Measurements from ENCODE around the gene MAML3.

The MAML3 gene

DNA sequence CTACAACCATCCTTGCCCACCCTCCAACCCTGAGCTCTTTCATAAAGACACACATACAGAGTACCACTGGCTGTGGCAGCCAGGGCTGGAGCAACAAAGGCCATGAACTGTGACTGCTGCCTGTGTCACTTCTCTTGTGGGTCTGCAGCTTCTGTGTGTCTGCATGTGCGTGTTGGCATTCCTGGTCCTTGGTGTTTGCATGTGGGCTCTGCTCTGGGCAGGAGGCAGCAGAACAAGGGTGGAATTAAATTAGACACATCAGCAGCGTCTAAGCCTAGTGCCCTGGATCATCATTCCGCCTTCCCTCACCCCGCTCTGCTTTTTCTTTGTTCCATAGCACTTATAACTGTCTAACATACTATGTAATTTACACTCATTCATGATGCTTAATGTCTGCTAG lies 330.6 kb downstream of the MAML3 start:
- Mint-ChIP-seq H3K9me3 (no peaks in the 10 kb centered on the region), H3K4me1 (no peaks in the 10 kb centered on the region), H3K4me3 (no peak overlapping the region), H3K27ac (no peak overlapping the region), H3K27me3 (no peaks in the 10 kb centered on the region), H3K36me3 (ENCODE audit: low read depth) (no peaks in the 10 kb centered on the region)
- DNase-seq, result no peak
- ATAC-seq, result no peak

DNA sequence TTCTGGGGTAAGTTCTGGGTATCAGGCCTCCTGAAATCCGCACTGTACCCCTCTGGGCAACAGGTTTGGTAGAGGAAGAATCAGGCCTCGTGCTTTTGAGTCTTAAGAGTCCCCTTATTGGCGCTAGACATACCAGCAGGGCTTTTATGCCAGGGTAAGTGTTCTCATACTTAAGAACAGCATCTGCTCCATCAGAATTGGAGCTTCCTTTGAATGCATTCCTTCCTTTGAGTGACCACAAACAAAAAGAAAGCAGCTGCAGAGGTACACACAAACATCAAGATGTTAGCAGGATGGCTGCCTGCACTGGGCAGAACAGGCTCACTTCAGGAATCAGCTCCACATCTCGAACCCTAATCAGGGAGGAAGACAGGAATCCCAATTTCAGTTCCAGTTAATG lies 331.6 kb downstream of the MAML3 start:
- no peak for ATAC-seq
- no peak overlapping the region for H3K4me3 Mint-ChIP-seq
- H3K27ac Mint-ChIP-seq, result no peak overlapping the region
- H3K4me1 Mint-ChIP-seq, result no peaks in the 10 kb centered on the region
- DNase-seq, result no peak
- no peaks in the 10 kb centered on the region for H3K9me3 Mint-ChIP-seq
- H3K36me3 Mint-ChIP-seq (ENCODE audit: low read depth), result no peaks in the 10 kb centered on the region
- no peaks in the 10 kb centered on the region for H3K27me3 Mint-ChIP-seq

DNA sequence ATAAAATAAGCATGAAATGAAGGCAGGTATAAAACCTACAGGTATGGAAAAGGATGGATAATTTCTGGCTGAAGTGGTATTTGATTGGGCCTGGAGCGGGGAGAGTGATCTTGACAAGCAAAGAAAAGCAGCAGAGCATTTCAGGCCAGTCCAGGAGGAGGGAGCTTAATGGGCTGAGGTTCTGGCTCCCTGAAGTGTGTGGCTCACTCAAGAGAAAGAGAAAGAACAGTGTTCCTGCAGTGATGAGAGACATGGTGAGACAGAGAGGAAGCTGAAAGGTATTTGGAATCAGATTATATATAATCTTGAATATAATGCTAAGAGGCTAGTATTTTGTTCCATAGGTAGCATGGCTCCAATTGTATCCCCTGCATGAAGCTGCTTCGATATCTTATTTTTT lies 334.9 kb downstream of the MAML3 start:
- H3K27ac Mint-ChIP-seq, result no peak overlapping the region
- no peaks in the 10 kb centered on the region for H3K36me3 Mint-ChIP-seq (ENCODE audit: low read depth)
- ATAC-seq, result no peak
- peaks cover 9% of the 10 kb centered on the region for H3K4me1 Mint-ChIP-seq
- no peak overlapping the region for H3K4me3 Mint-ChIP-seq
- DNase-seq, result no peak
- H3K27me3 Mint-ChIP-seq, result no peaks in the 10 kb centered on the region
- H3K9me3 Mint-ChIP-seq, result no peaks in the 10 kb centered on the region

DNA sequence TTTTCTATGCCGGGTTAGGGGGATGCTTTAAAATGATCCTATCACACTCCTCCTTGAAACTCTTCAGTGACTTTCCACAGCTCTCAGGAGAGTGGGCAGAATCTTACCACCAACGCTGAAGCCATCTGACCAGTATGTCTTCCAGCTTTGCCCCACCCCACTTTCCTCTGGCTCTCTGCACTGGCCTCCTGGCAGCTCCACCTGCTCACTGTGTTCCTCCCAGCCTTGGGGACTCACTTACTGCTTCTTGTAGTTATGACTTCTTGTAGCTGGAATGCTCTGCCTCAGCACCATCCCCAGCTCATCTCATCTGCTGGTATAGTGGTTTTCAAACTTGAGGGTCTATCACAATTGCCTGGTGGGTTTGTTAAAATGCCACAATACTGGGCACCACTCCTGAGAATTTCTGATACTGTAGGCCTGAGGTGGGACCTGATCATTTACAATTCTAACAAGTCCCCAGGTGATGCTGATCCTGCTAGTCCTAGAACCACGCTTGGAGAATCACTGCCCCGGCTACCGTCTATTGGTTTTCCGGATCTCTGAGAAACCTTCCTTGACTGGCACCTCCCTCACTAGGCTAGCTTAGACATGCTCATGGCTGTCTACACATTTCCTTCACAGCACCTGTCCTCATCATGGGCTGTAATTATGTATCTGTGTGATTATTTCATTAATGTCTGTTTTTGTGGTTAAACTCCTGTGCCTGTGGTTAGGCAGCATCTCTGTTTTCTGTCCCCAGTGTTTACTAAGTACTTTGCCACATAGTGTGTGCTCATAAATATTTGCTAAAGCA lies 336.1 kb downstream of the MAML3 start:
- no peak overlapping the region for H3K27ac Mint-ChIP-seq
- ATAC-seq, result no peak

DNA sequence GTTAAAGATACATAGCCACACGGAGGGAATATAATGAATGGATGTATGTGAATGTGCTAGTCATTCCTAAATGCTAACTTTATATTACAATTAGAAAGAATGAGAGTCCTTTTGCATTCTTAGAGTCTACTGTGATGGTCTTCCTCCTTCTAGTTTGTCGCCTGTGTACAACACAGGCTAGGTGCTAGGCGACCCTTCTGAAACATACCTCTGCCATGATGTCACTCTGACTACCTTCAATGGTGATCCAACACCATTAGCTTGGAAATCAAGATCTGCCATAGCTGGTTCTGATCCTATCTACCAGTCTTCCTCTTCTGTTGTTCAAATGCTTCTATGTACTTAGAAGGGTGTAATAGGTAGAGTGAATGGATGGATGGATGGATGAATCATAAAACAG lies 337.1 kb downstream of the MAML3 start:
- Mint-ChIP-seq H3K27ac (no peak overlapping the region), H3K27me3 (no peaks in the 10 kb centered on the region)

More for the DNA sequence above, 336.1 kb downstream of the MAML3 start:
- no peaks in the 10 kb centered on the region for H3K9me3 Mint-ChIP-seq
- H3K4me3 Mint-ChIP-seq, result no peak overlapping the region
- H3K4me1 Mint-ChIP-seq, result peaks cover 9% of the 10 kb centered on the region
- H3K27me3 Mint-ChIP-seq, result no peaks in the 10 kb centered on the region
- DNase-seq, result no peak
- no peaks in the 10 kb centered on the region for H3K36me3 Mint-ChIP-seq (ENCODE audit: low read depth)

DNA sequence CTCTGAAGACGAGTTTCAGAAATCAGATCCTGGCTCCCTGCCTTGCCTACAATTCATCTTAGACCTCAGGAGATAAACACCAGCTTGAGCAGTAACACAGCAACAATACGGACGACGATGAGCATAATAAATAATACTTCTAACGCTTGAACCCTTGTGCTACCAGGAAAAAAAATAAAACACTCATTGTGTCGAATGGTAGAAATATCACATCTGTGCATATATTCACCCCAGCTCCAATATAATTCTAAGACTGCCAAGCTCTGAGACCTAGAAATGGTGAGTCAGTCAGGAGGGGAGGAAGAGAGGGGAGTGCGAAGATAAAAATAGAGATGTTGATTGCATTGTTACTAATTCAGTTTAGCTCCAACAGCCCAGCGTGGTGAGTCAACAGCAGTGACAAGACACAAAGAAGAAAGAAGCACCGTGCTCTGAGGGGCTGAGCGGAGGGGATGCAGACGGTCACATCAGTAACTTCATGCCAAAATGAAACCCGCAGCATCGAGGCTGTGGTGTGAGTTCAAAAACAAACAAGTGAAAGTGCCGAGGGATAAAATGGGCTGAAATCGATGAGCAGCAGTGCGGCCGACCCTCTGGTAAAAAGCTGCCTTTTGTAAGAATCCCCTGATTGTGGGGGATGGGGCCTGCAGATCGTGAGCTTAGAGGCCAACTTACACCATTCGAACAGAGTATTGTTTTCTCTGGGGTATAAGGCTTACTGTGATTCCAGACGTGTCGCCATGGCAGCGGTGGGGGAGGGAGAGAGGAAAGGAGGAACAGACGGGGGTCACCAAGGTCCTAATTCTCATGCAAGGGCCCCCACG lies 338.0 kb downstream of the MAML3 start:
- ATAC-seq, result peak; percentile 73
- no peaks in the 10 kb centered on the region for H3K36me3 Mint-ChIP-seq (ENCODE audit: low read depth)

More for the DNA sequence above, 337.1 kb downstream of the MAML3 start:
- H3K4me1 Mint-ChIP-seq, result peaks cover 9% of the 10 kb centered on the region
- no peaks in the 10 kb centered on the region for H3K36me3 Mint-ChIP-seq (ENCODE audit: low read depth)
- H3K4me3 Mint-ChIP-seq, result no peak overlapping the region
- no peak for DNase-seq
- H3K9me3 Mint-ChIP-seq, result no peaks in the 10 kb centered on the region
- ATAC-seq, result no peak

DNA sequence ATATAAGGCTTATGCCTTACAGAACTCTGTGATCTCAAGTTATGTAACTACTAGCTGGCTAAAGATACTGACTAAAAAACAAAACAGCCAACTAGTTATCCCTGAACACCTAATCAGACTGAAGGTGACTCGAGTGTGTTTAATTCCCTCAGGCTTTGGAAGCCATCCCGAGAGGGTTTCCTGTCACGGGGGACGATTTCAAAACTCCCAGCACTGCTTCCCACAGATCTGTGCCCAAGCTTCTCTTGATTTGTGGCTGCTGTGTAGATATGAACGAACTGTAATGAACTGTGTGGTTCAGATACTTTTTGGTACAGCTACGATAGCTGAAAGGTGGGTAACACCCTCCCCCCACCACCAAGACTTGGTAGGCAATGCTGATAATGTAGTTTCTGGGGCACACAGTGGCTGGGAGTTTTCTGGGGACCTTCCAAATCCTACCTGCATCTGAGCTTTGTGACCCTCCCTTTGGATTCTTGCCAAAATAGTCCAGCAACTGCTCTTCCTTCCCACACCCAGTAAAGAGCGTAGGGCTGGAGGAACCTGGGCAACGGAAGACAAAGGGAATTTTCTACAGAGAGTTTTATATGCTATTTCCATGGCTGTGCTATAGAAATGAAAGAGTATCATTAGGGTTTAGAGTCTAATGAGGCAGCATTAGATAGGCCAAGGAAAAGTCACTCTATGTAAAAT lies 339.5 kb downstream of the MAML3 start:
- ATAC-seq (no peak), DNase-seq (no peak)
- H3K4me3 Mint-ChIP-seq, result no peak overlapping the region
- no peaks in the 10 kb centered on the region for H3K36me3 Mint-ChIP-seq (ENCODE audit: low read depth)
- no peaks in the 10 kb centered on the region for H3K27me3 Mint-ChIP-seq
- peaks cover 3% of the 10 kb centered on the region for H3K9me3 Mint-ChIP-seq
- H3K4me1 Mint-ChIP-seq, result peaks cover 9% of the 10 kb centered on the region
- H3K27ac Mint-ChIP-seq, result no peak overlapping the region

More for the DNA sequence above, 338.0 kb downstream of the MAML3 start:
- Mint-ChIP-seq H3K9me3 (peaks cover under 1% of the 10 kb centered on the region), H3K27me3 (no peaks in the 10 kb centered on the region), H3K27ac (peak overlapping the region; percentile 40), H3K4me3 (peak overlapping the region; percentile 68), H3K4me1 (peaks cover 9% of the 10 kb centered on the region)
- no peak for DNase-seq

DNA sequence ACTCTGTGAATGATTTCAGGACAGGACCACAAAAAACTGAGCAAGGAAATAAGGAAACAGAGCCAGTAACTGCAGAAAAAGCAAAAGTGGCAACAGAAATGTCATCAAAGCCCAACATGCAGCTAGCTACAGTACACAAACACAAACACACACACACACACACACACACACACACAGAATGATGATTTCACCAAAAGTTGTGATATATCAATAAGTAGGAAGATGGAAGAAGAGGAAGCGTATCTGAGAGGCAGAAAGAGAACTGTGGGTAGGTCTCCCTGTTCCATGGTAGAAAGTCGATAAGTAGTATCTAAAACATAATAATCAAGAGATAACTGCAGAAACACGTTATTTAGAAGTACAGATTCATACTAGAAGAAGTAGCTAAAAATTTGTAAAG lies 340.1 kb downstream of the MAML3 start:
- DNase-seq, result no peak
- no peak overlapping the region for H3K27ac Mint-ChIP-seq
- H3K4me3 Mint-ChIP-seq, result no peak overlapping the region
- H3K4me1 Mint-ChIP-seq, result peaks cover 9% of the 10 kb centered on the region
- H3K9me3 Mint-ChIP-seq, result peaks cover 3% of the 10 kb centered on the region
- ATAC-seq, result no peak
- peaks cover 1% of the 10 kb centered on the region for H3K27me3 Mint-ChIP-seq
- H3K36me3 Mint-ChIP-seq (ENCODE audit: low read depth), result no peaks in the 10 kb centered on the region

DNA sequence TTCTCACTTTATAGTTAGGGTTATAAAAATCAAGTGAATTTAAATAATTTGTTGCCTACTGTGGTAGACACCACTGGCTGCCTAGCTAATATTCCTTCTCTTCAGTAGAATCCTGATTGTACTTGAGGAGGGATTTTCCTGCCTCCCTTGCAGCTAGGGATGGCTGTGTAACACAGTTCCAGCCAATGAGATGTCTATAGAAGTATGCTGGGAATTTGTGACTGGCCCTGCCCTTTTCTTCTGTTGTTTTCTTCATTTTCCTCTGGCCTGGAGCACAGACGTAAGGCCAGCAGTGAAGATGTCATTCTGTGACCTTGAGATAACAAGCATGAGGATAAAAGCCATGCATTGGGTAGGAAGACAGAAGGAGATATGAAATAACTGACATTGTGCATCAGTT lies 343.3 kb downstream of the MAML3 start:
- Mint-ChIP-seq H3K27ac (no peak overlapping the region), H3K36me3 (ENCODE audit: low read depth) (no peaks in the 10 kb centered on the region), H3K4me1 (peaks cover 3% of the 10 kb centered on the region), H3K9me3 (peaks cover 3% of the 10 kb centered on the region), H3K27me3 (peaks cover 4% of the 10 kb centered on the region), H3K4me3 (no peak overlapping the region)
- DNase-seq (no peak), ATAC-seq (no peak)

DNA sequence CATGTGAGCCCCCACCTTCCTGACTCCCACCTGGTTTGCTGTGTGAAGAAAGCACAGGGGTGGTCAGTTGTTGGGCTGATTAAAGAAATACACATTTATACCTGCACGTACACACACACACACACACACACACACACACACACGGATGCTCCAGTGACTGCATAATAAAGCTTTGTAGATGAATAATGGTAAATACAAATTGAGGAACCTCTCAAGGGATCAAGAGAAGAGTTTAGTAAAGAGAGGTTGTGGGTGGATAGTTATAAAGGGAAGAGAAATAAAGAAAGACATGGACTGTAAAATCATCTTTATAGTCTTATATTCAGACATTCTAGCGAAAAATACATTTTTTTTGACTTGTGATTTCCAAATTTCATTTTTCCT lies 344.2 kb downstream of the MAML3 start:
- ATAC-seq, result no peak
- Mint-ChIP-seq H3K9me3 (peaks cover 3% of the 10 kb centered on the region), H3K4me1 (no peaks in the 10 kb centered on the region), H3K27ac (no peak overlapping the region), H3K27me3 (peaks cover 4% of the 10 kb centered on the region), H3K36me3 (ENCODE audit: low read depth) (no peaks in the 10 kb centered on the region), H3K4me3 (no peak overlapping the region)
- DNase-seq, result no peak

DNA sequence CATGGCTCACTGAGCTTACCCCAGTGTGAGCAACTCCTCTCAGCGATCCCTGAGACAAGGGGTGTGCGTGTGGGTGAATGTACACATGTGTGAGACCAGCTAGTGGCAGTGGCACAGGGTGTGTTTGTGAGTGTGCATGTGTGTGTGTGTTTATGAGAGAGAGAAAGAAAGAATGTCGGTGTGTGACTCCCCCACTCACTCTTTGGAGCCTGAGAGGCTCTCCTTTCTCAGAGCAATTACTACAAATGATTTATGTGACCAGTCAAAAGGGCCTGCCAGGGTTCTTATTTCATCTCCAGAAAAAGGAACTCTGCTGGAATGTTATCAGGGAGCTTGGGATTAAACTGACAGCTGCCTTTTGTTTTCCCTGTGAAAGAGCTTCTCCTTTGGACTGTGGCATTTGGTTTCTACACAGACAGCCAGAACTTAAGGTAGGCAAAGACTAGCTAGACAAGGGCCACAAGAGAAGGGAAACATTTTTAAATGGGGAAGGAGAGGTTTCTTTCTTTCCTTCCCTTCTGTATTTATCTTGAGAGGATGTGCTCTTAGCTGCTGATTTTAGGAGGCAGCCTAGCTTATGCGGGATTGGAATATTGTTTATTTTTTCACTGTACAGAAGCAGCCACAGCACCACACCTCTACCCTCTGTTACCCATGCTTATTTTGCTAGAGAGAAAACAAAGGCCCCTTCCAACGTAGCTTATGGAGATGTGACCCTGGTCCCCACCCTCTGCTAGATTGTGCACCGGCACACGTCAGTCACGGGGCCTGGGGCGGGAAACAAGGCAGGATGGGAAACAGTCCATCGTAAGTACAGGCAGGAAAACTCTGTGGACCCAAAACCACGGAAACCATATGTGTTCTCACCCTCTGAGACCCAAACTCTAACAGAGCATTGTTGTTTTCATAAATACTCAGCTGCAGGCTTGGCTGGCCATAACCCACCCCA lies 344.9 kb downstream of the MAML3 start:
- no peak overlapping the region for H3K4me3 Mint-ChIP-seq
- peaks cover 3% of the 10 kb centered on the region for H3K9me3 Mint-ChIP-seq
- no peak for ATAC-seq
- peaks cover 4% of the 10 kb centered on the region for H3K27me3 Mint-ChIP-seq
- H3K4me1 Mint-ChIP-seq, result no peaks in the 10 kb centered on the region
- H3K36me3 Mint-ChIP-seq (ENCODE audit: low read depth), result no peaks in the 10 kb centered on the region
- H3K27ac Mint-ChIP-seq, result no peak overlapping the region
- no peak for DNase-seq

DNA sequence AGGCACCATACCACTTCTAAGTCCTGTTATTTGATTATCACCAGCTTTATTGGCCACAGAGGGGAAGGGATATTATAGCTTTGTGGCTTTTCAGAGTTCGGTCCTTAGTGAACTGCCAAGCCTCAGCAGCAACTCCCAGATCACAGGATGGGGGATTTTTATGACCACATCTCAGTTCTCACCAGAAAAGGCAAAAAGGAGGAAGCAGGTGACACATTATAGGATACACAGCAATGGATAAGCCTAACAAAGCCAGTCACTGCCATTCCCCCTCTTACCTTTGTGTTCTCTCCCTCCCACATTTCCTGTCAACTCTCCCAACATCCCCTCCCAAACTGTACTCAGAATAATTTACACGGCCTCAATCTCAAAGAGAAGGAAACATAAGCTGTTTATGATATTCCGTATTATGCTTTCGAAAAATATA lies 345.6 kb downstream of the MAML3 start:
- DNase-seq, result no peak
- H3K27me3 Mint-ChIP-seq, result peaks cover 4% of the 10 kb centered on the region
- peaks cover 3% of the 10 kb centered on the region for H3K9me3 Mint-ChIP-seq
- no peak overlapping the region for H3K4me3 Mint-ChIP-seq
- no peak overlapping the region for H3K27ac Mint-ChIP-seq
- no peaks in the 10 kb centered on the region for H3K4me1 Mint-ChIP-seq
- ATAC-seq, result no peak
- no peaks in the 10 kb centered on the region for H3K36me3 Mint-ChIP-seq (ENCODE audit: low read depth)

DNA sequence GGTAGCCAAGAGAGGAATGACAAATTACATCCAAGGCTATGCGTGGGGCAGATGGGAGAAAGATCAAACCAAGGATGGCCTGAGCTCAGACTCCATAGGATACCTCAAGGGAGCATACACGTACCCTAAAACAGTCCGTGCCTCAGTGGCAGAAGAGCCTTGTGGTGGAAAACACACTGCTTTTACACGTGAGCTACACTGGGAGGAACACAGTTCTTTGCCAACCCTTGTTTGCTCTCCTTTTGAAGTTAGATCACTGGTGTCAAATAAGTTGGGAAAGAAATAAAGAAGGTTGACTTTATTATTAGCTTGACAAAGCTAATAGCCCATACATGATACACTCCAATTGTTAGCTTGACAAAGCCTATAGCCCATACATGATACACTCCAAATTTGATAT lies 346.5 kb downstream of the MAML3 start:
- no peak for DNase-seq
- no peaks in the 10 kb centered on the region for H3K36me3 Mint-ChIP-seq (ENCODE audit: low read depth)
- no peak overlapping the region for H3K27ac Mint-ChIP-seq
- peaks cover 4% of the 10 kb centered on the region for H3K27me3 Mint-ChIP-seq
- no peak overlapping the region for H3K4me3 Mint-ChIP-seq
- H3K4me1 Mint-ChIP-seq, result no peaks in the 10 kb centered on the region
- peaks cover 3% of the 10 kb centered on the region for H3K9me3 Mint-ChIP-seq
- no peak for ATAC-seq

DNA sequence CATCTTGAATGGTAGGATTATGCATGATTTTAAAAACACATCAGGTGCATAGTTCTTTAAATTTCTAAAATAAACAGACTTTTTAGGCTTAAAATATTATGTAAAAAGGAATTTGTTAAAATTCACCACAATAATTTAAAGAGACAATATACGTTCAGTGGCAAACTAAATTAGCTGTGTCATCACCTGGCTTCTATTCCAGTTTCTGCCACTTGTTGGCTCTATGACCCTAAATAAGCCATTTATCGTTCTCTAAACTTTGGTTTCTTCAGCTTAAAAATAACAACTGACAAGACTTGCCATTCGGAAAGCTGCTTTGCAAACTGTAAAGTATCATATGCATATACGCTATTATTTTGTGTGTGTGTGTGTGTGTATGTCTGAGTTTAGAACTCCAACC lies 347.1 kb downstream of the MAML3 start:
- H3K4me1 Mint-ChIP-seq, result no peaks in the 10 kb centered on the region
- no peak overlapping the region for H3K4me3 Mint-ChIP-seq
- H3K36me3 Mint-ChIP-seq (ENCODE audit: low read depth), result no peaks in the 10 kb centered on the region
- peaks cover 3% of the 10 kb centered on the region for H3K9me3 Mint-ChIP-seq
- no peak for ATAC-seq
- no peak overlapping the region for H3K27ac Mint-ChIP-seq
- H3K27me3 Mint-ChIP-seq, result peaks cover 4% of the 10 kb centered on the region
- DNase-seq, result no peak
